ENCODE measurements around the gene SMIM14. TPM values are rescaled to one million over a fixed set of nuclear protein-coding genes. Genes with fewer than 3 reads are reported as not detected.

Gene SMIM14
- total and polyA plus RNA-seq, 2 of the 8 experiments (the other 6 are each of a cell fraction or from before 2014, with no cell fraction given) = 29.1 to 31.0 TPM

GRCh38 chr4:39667706-39668105, 29.0 kb upstream of the SMIM14 start (continued):
- no peak for TF ChIP-seq NRF1 (IDR thresholded peaks at IDR 0.05; ENCODE audit: low read depth, low read length)
- no peak for TF ChIP-seq KDM4A (IDR thresholded peaks at IDR 0.05; ENCODE audit: low read depth, low read length, severe bottlenecking)
- TF ChIP-seq TCF12 (IDR thresholded peaks at IDR 0.05; ENCODE audit: low read depth, low read length) = no peak
- no peak for TF ChIP-seq POU5F1 (IDR thresholded peaks at IDR 0.05; ENCODE audit: low read depth, low read length)
- TF ChIP-seq GABPA (IDR thresholded peaks at IDR 0.05; ENCODE audit: borderline replicate concordance, insufficient read depth, low read length) = no peak
- no peak for TF ChIP-seq ZNF274 (IDR thresholded peaks at IDR 0.05; ENCODE audit: borderline replicate concordance, extremely low read depth, low read length)
- no peak for TF ChIP-seq SP1 (IDR thresholded peaks at IDR 0.05; ENCODE audit: low read depth, low read length)
